Lower leg skin (tissue), 3 donors: ENCODE measurements around the gene TGFBR3.

ENCODE experiments used
- POLR2A ChIP-seq, 2 donors: fragments of 450-650 bp; IDR thresholded peaks; one replicate each; pipeline ENCODE4 v1.6.1; 2016 to 2017; ENCODE audit warnings: antibody characterized with exemption in 2 of 2, mild to moderate bottlenecking in 1 of 2, moderate library complexity in 1 of 2
- TF ChIP-seq, protein P1 (sequence below), 3 donors: fragments of 450-650 bp; IDR thresholded peaks; one replicate each; pipeline ENCODE4 v1.5.1; 2016; ENCODE audit warnings: antibody characterized with exemption in 3 of 3, mild to moderate bottlenecking in 3 of 3, moderate library complexity in 2 of 3

GRCh38 chr1:91640877-91641526 is 244.9 kb downstream of the TGFBR3 start:
- TF ChIP-seq, protein P1, sequence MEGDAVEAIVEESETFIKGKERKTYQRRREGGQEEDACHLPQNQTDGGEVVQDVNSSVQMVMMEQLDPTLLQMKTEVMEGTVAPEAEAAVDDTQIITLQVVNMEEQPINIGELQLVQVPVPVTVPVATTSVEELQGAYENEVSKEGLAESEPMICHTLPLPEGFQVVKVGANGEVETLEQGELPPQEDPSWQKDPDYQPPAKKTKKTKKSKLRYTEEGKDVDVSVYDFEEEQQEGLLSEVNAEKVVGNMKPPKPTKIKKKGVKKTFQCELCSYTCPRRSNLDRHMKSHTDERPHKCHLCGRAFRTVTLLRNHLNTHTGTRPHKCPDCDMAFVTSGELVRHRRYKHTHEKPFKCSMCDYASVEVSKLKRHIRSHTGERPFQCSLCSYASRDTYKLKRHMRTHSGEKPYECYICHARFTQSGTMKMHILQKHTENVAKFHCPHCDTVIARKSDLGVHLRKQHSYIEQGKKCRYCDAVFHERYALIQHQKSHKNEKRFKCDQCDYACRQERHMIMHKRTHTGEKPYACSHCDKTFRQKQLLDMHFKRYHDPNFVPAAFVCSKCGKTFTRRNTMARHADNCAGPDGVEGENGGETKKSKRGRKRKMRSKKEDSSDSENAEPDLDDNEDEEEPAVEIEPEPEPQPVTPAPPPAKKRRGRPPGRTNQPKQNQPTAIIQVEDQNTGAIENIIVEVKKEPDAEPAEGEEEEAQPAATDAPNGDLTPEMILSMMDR (IDR thresholded peaks at IDR 0.05), result no peak
- TF ChIP-seq POLR2A (IDR thresholded peaks at IDR 0.05), result no peak
